OCI-LY7 (cell line): ENCODE measurements around the gene SMIM45.

Experiments used
- BruUV-seq: library from RNA; stranded (reverse); fragments of 400-500 nt; replicated peaks from 2 replicates; lab custom pipeline; 2021; lab: Mats Ljungman, UMichigan
- CTCF ChIA-PET: fragments of 300-600 bp; sonication (Branson Sonifier 250); formaldehyde crosslinking; loops from one replicate; lab custom pipeline; 2022; ENCODE audit warnings: antibody characterized with exemption; ENCODE audit not compliant: unreplicated experiment; lab: Charles Lee
- POLR2A ChIA-PET: fragments of 300-600 bp; sonication (Branson Sonifier 250); formaldehyde crosslinking; loops from one replicate; lab custom pipeline; 2022; ENCODE audit warnings: antibody characterized with exemption; lab: Charles Lee
- DNase-seq: peaks from one replicate; pipeline ENCODE4 v3.0.0-alpha.2; 2015; ENCODE audit warnings: low spot score
- H2AFZ ChIP-seq: fragments of 200-600 bp; sonication (generic), shearing (Covaris generic); 2 replicates; pipeline ENCODE4 v1.6.1; 2014; ENCODE audit warnings: mild to moderate bottlenecking, antibody characterized with exemption, low read length, moderate library complexity
- H3K27ac ChIP-seq: fragments of 200-600 bp; sonication (generic); 2 replicates; pipeline ENCODE4 v1.5.1; 2014; ENCODE audit warnings: mixed run types, low read depth, mild to moderate bottlenecking, moderate library complexity, low read length, inconsistent platforms; ENCODE audit not compliant: poor library complexity, severe bottlenecking
- H3K36me3 ChIP-seq: fragments of 200-600 bp; sonication (generic); 2 replicates; pipeline ENCODE4 v1.6.1; 2014; ENCODE audit warnings: mild to moderate bottlenecking, antibody characterized with exemption, low read length, moderate library complexity, mixed read lengths; ENCODE audit not compliant: insufficient read depth
- H3K4me1 ChIP-seq: fragments of 200-600 bp; sonication (generic); 2 replicates; pipeline ENCODE4 v1.5.1; 2014; ENCODE audit warnings: mild to moderate bottlenecking, low read length; ENCODE audit not compliant: insufficient read depth, poor library complexity, severe bottlenecking
- H3K4me2 ChIP-seq: fragments of 200-600 bp; sonication (generic); 2 replicates; pipeline ENCODE4 v1.6.1; 2014; ENCODE audit warnings: mild to moderate bottlenecking, low read length
- H3K4me3 ChIP-seq: fragments of 200-600 bp; sonication (generic); 2 replicates; pipeline ENCODE4 v1.5.1; 2014; ENCODE audit warnings: mild to moderate bottlenecking, low read depth, low read length; ENCODE audit not compliant: poor library complexity, severe bottlenecking
- H3K79me2 ChIP-seq: fragments of 200-600 bp; sonication (generic); 2 replicates; pipeline ENCODE4 v1.6.1; 2016; ENCODE audit warnings: low read depth, mild to moderate bottlenecking, low read length, moderate library complexity, mixed read lengths; ENCODE audit not compliant: insufficient read depth
- H3K9me2 ChIP-seq: fragments of 200-600 bp; sonication (generic); 2 replicates; pipeline ENCODE4 v1.6.1; 2016; ENCODE audit warnings: mild to moderate bottlenecking, low read length, mixed read lengths; ENCODE audit not compliant: insufficient read depth
- H3K9me3 ChIP-seq: fragments of 200-600 bp; sonication (generic); 2 replicates; pipeline ENCODE4 v1.6.1; 2014; ENCODE audit warnings: mild to moderate bottlenecking, mixed run types, low read length, mixed read lengths
- H4K20me1 ChIP-seq: fragments of 200-600 bp; sonication (generic); 2 replicates; pipeline ENCODE4 v1.6.1; 2014; ENCODE audit warnings: mild to moderate bottlenecking, antibody characterized with exemption, low read length, moderate library complexity, mixed read lengths; ENCODE audit not compliant: insufficient read depth
- CTCF ChIP-seq: fragments of 200-600 bp; sonication (generic); conservative IDR thresholded peaks from 2 replicates; pipeline ENCODE4 v1.5.1; 2014; ENCODE audit warnings: mild to moderate bottlenecking, antibody characterized with exemption, low read length, moderate library complexity, mixed read lengths
- EZH2phosphoT487 ChIP-seq: fragments of 200-600 bp; sonication (generic); IDR thresholded peaks from 2 replicates; pipeline ENCODE4 v1.6.1; 2018; ENCODE audit warnings: low read depth, borderline replicate concordance, mild to moderate bottlenecking, mixed run types, antibody characterized with exemption, low read length, moderate library complexity, mixed read lengths
- intact Hi-C: fragments of 100-400 bp; cut with micrococcal nuclease; formaldehyde crosslinking; loops from one replicate; pipeline ENCODE4 v1.10.0; 2022; ENCODE audit not compliant: unreplicated experiment

The SMIM45 gene

DNA sequence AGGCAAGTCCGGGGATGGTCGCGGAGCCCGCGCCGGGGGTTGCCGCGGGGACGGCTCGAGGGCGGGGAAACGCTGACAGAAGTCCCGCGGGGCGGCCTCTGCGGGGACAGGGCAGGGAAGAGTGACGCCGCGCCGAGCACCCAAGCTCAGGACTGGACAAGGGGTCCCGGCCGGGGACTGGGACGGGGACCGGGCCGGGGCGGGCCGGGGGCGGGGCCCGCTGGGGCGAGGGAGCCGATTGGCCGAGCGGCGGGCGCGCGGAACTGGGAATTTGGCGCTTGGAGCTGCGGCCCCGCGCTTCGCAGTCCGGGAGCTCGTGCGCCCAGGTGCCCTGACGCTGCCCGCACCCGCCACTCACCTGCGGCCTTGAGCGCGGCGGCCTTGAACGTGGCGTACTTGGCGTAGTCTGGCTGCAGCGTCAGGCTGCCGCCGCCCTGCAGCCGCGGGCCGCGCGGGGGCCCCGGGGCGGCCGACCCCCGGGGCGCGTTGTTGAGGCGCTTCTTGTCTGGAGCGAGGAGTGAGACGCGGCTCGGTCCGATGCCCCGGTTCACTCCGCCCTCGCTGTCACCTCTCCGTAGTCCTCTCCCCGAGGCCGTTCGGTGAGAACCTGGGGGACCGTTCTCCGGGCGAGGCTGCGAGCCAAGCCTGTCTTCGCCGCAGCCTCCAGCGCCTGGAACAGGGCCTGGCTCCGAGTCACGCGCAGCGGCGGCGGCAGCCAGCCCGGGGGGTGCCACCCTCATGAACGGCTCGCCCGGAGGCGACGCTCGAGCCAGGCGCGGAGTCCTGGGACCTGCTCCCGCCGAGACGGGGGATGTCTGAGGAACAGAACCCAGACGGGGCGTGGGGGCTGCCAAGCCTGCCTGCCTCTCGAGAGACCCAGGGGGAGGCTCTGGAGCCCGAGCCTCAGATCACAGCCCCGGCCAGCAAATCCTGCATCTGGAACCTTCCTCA, 41.6 kb upstream of the SMIM45 start:
- intact Hi-C loops = loop anchor here (5.0 to 10.0 kb wide), 2 partner anchors 166 to 213 kb away; partner anchors contain the start of gene MEI1
- ChIA-PET POLR2A (no interaction called here), CTCF (no interaction called here)
- BruUV-seq = no TSS peak
- no peak for DNase-seq
- Histone ChIP-seq H4K20me1 (0 out of 2 replicates have a peak, but pooled peaks cover 3% of the 10 kb centered on the region), H3K4me3 (no peak overlapping the region), H3K9me2 (no peaks in the 10 kb centered on the region), H3K9me3 (no peaks in the 10 kb centered on the region), H3K4me2 (peak overlapping the region; percentile 31), H2AFZ (no peak overlapping the region), H3K4me1 (peaks cover 12% of the 10 kb centered on the region), H3K36me3 (peaks cover 27% of the 10 kb centered on the region), H3K79me2 (no peaks in the 10 kb centered on the region), H3K27ac (no peak overlapping the region)
- TF ChIP-seq EZH2phosphoT487 (peak; percentile 76; the same call in 1 of the 2 replicates), CTCF (no peak)

DNA sequence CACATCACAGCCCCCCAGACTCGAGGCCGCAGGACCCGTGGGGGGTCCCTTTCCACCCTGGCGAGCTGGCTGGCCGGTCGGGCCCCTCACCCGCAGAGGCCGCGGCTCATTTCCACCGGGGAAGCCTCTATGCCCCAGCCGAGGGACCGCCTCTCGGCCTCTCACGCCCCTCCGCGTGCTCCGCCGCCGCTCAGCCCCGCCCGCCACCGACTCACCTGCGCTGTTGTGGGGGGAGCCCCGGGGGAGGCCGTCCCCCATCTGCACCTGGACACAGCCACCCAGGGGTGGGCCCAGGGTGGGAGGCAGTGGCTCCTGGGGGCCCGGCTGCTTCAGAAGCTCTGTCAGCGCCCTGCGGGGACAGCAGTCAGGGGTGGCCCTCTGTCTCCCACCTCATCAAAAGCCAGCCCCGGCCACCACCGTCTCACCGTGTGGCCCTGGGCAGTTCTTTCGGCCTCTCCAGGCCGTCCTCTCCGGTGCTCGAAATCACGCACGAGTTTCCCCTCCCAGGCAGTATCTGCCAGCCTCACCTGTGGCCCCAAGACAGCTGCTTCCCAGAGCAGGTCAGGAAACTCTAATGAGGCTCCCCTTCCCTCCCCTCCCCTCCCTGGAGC, 40.8 kb upstream of the SMIM45 start:
- Histone ChIP-seq H3K4me1 (peaks cover 17% of the 10 kb centered on the region), H3K79me2 (no peaks in the 10 kb centered on the region), H3K36me3 (peaks cover 19% of the 10 kb centered on the region), H2AFZ (no peak overlapping the region), H3K4me3 (no peak overlapping the region), H3K27ac (no peak overlapping the region), H3K9me3 (no peaks in the 10 kb centered on the region), H4K20me1 (0 out of 2 replicates have a peak, but pooled peaks cover 3% of the 10 kb centered on the region), H3K4me2 (peak overlapping the region; percentile 31), H3K9me2 (no peaks in the 10 kb centered on the region)
- no peak for DNase-seq
- POLR2A ChIA-PET = no interaction called here
- TF ChIP-seq EZH2phosphoT487 (no peak), CTCF (no peak)
- BruUV-seq = no TSS peak
- CTCF ChIA-PET = interaction anchor here (0.6 kb wide), 1 partner anchor 47 kb away, joined by 3 read pairs; no protein-coding TSS in a partner anchor
- intact Hi-C loops = loop anchor here (5.0 to 10.0 kb wide), 2 partner anchors 166 to 214 kb away; partner anchors contain the start of gene MEI1
